Activated gamma-delta T cell treated with Interleukin-2 at 50 U/mL for 16 hours (primary cell): ENCODE results near the gene ADGRE1.

Experiments
- DNase-seq: peaks from one replicate; pipeline ENCODE4 v3.0.0-alpha.2; 2020

Gene ADGRE1

GRCh38 chr19:6963244-6963852 lies 76.0 kb downstream of the ADGRE1 start:
- no peak for DNase-seq

- peak; percentile 47 for DNase-seq
Observed at GRCh38 chr19:6963937-6964336, 76.6 kb downstream of the ADGRE1 start.

- DNase-seq = no peak
Observed at GRCh38 chr19:6967967-6968366, 80.6 kb downstream of the ADGRE1 start.

- DNase-seq = no peak
Observed at GRCh38 chr19:6969490-6969889, 82.1 kb downstream of the ADGRE1 start.

- no peak for DNase-seq
Observed at GRCh38 chr19:6970021-6970420, 82.6 kb downstream of the ADGRE1 start.

GRCh38 chr19:6970443-6970842 lies 83.1 kb downstream of the ADGRE1 start:
- no peak for DNase-seq

- no peak for DNase-seq
Observed at GRCh38 chr19:6971366-6971765, 84.0 kb downstream of the ADGRE1 start.

- no peak for DNase-seq
Observed at GRCh38 chr19:6976197-6976596, 88.8 kb downstream of the ADGRE1 start.

- no peak for DNase-seq
Observed at GRCh38 chr19:6979399-6979798, 92.0 kb downstream of the ADGRE1 start.

GRCh38 chr19:6983448-6983847 lies 96.1 kb downstream of the ADGRE1 start:
- DNase-seq = no peak

GRCh38 chr19:6987850-6988249 lies 100.5 kb downstream of the ADGRE1 start:
- no peak for DNase-seq

GRCh38 chr19:6988257-6988656 lies 100.9 kb downstream of the ADGRE1 start:
- DNase-seq = no peak
